ENCODE measurements around the gene SLC2A9. TPM values are rescaled to one million over a fixed set of nuclear protein-coding genes. Genes with fewer than 3 reads are reported as not detected.

SLC2A9 gene
- total and polyA plus RNA-seq, 2 donors (not counting 3 experiments of a cell fraction or from before 2014, with no cell fraction given): 1.6 to 1.8 TPM

DNA sequence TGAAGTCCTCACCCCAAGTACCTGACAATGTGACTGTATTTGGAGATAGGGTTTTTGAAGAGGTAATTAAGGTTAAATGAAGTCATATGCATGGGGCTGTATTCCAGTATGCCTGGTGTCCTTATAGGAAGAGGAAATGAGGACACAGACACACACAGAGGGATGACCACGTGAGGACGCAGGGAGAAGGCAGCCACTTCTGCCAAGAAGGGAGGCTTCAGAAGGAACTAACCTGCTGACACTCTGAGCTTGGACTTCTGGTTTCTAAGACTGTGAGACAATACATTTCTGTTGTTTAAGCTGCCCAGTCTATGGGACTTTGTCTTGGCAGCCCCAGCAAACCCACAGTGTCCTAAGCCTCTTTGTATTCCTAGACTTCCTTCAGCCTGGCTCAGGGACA is 3.0 kb upstream of the SLC2A9 start:
- no peaks in the 10 kb centered on the region for H3K9me3 ChIP-seq (replicated peaks; ENCODE audit: control insufficient read depth, insufficient read depth, low read length)
- no peaks in the 10 kb centered on the region for H4K20me1 ChIP-seq (replicated peaks; ENCODE audit: control insufficient read depth, extremely low read depth, insufficient read depth, low read length)
- H3K36me3 ChIP-seq (ENCODE audit: control insufficient read depth in 2 of 2, extremely low read depth in 1 of 2, insufficient read depth in 2 of 2, low read length in 2 of 2): no peaks in the 10 kb centered on the region
- intact Hi-C loops (cut with micrococcal nuclease): no loop called here
- no peak for TF ChIP-seq MYC (IDR thresholded peaks at IDR 0.05; ENCODE audit: low read depth, low read length)
- TF ChIP-seq POLR2AphosphoS5 (IDR thresholded peaks at IDR 0.05; ENCODE audit: insufficient read depth, low read depth, low read length): no peak
- no peak for TF ChIP-seq POLR2A (IDR thresholded peaks at IDR 0.05; ENCODE audit: low read depth, low read length)
- TF ChIP-seq, protein P1, sequence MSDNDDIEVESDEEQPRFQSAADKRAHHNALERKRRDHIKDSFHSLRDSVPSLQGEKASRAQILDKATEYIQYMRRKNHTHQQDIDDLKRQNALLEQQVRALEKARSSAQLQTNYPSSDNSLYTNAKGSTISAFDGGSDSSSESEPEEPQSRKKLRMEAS (IDR thresholded peaks at IDR 0.05; ENCODE audit: insufficient read depth, insufficient read length): no peak
- TF ChIP-seq GATA2 (IDR thresholded peaks at IDR 0.05; ENCODE audit: insufficient read depth, insufficient read length, low read depth, low read length): no peak
- no peak for TF ChIP-seq EZH2 (IDR thresholded peaks at IDR 0.05; ENCODE audit: borderline replicate concordance, low read depth, low read length, severe bottlenecking)
- TF ChIP-seq JUN (IDR thresholded peaks at IDR 0.05; ENCODE audit: borderline replicate concordance, insufficient read depth, insufficient read length, low read depth): no peak
- no peak for TF ChIP-seq CTCF (IDR thresholded peaks at IDR 0.05; ENCODE audit: extremely low read depth in 1 of 2, insufficient read depth in 1 of 2, low read depth in 1 of 2, low read length in 2 of 2)
- TF ChIP-seq FOS (IDR thresholded peaks at IDR 0.05; ENCODE audit: borderline replicate concordance, insufficient read depth, low read length): no peak
- dilution Hi-C loops (cut with MboI; ENCODE audit: extremely low pct_ligation_motif_present, low sequenced_read_pairs): no loop called here
- POLR2A ChIA-PET: no interaction called here
- H2AFZ ChIP-seq (ENCODE audit: low read depth, low read length): no peak overlapping the region
- no peak overlapping the region for H3K9ac ChIP-seq (replicated peaks; ENCODE audit: extremely low read depth, insufficient read depth, low read length)
- CTCF ChIA-PET: interaction anchor here (3.4 to 4.9 kb wide), 2 partner anchors 9 to 40 kb away, joined by 9 to 19 read pairs; no protein-coding TSS in a partner anchor
- peaks cover 6 to 9% of the 10 kb centered on the region in 2 experiments for H3K27me3 ChIP-seq (ENCODE audit: control insufficient read depth in 2 of 2, insufficient read depth in 2 of 2, low read length in 2 of 2)
- no TSS peak for BruUV-seq (replicated peaks)
- H3K4me1 ChIP-seq (ENCODE audit: control insufficient read depth, extremely low read depth, insufficient read depth, low read length): peaks cover 6% of the 10 kb centered on the region
- H3K9me1 ChIP-seq (replicated peaks; ENCODE audit: control insufficient read depth, extremely low read depth, insufficient read depth, low read length): no peaks in the 10 kb centered on the region
- no peak overlapping the region for H3K27ac ChIP-seq (ENCODE audit: insufficient read depth, low read depth, low read length)
- FAIRE-seq (no peak), DNase-seq (ENCODE audit: low read depth, low spot score) (no peak)
- H3K4me3 ChIP-seq (replicated peaks in 1 of 3; ENCODE audit: insufficient read depth in 1 of 3, low read depth in 1 of 3, low read length in 3 of 3): no peak overlapping the region
- H3K79me2 ChIP-seq (ENCODE audit: control insufficient read depth, insufficient read depth, low read length): no peaks in the 10 kb centered on the region
- no peak overlapping the region for H3K4me2 ChIP-seq (ENCODE audit: insufficient read depth, low read length)
